AG09319 (cell line): Measurements from ENCODE around the gene SYNE2.
"Not testable (repeated sequence)": the region's sequence is repeated elsewhere in the genome, so short reads cannot be mapped to it uniquely, and the experiment has no call there.

Experiments
- DNase-seq: peaks from one replicate; pipeline ENCODE4 v3.0.0-alpha.2; 2010; ENCODE audit warnings: low read depth; ENCODE audit errors: extremely low read depth
- TF ChIP-seq, protein P1 (sequence below): IDR thresholded peaks from 2 replicates; pipeline ENCODE4 v1.5.1; 2011; ENCODE audit warnings: low read depth, mild to moderate bottlenecking, inconsistent platforms, low read length, moderate library complexity

SYNE2 gene

DNA sequence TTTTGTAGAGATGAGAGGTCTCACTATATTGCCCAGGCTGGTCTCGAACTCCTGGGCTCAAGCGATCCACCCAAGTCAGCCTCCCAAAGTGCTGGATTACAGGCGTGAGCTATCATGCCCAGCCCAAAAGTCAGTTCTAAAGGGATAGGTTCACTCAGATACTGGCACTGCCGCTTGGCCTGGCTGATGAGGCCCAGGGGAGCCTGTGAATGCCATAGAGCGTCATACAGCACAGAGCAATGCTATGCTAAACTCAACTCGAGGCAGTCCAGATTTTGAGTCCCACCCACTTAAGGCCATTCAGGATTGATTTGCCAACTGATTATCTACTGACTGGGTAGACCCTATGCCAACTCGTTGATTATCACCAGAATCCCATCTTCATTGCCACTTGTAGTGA is 262.0 kb downstream of the SYNE2 start:
- no peak for DNase-seq
- TF ChIP-seq, protein P1, sequence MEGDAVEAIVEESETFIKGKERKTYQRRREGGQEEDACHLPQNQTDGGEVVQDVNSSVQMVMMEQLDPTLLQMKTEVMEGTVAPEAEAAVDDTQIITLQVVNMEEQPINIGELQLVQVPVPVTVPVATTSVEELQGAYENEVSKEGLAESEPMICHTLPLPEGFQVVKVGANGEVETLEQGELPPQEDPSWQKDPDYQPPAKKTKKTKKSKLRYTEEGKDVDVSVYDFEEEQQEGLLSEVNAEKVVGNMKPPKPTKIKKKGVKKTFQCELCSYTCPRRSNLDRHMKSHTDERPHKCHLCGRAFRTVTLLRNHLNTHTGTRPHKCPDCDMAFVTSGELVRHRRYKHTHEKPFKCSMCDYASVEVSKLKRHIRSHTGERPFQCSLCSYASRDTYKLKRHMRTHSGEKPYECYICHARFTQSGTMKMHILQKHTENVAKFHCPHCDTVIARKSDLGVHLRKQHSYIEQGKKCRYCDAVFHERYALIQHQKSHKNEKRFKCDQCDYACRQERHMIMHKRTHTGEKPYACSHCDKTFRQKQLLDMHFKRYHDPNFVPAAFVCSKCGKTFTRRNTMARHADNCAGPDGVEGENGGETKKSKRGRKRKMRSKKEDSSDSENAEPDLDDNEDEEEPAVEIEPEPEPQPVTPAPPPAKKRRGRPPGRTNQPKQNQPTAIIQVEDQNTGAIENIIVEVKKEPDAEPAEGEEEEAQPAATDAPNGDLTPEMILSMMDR = no peak

DNA sequence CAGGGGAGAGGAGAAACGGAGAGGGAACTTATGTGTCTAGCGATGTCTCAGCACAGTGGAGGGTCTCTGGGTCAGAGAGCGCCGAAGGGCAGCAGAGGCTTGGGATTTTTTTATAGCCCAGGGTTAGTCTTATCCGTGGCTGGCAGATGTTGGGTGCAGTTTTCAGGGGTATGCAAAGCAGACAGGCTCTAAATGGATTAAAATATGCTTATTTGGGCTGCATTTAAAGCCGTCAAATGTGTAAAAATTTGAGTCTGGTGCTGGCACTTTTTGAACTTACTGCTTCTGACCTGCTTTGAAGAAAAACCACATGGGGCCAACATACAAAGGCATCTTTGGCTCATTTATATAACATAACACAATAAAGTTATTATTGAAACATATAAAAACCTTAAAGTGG is 262.6 kb downstream of the SYNE2 start:
- DNase-seq = no peak
- TF ChIP-seq, protein P1 = no peak

DNA sequence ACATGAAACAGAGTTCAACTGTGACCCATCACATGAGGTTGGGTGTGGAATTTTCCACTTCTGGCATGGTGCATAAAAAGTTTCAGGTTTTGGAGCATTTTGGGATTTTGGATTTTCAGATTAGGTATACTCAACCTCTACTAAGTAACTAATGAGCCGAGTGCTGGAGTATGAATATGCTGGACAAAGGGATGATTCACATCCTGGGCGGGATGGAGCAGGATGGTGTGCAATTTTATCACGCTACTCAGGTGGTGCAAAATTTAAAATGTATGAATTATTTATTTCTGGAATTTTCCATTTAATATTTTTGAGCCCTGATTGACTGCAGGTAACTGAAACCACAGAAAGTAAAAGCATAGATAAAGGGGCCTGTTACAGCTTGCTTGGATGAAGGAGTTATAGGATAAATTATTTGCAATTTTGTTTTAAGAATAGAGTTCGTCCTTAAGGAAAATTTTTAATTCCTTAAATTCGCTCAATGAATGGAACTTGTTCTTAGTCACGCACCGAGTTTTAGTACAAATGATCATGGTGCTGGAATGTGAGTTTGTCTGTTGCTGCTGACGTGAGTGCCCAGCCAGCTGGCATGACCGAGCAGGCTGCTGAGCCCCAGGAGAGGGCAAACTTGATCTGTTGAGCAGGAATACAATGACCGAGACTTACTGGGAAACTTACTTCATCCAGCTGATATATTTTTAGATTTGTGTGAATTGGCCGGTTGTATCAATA is 265.0 kb downstream of the SYNE2 start:
- peak; percentile 52 for DNase-seq
- TF ChIP-seq, protein P1 = peak; percentile 13

DNA sequence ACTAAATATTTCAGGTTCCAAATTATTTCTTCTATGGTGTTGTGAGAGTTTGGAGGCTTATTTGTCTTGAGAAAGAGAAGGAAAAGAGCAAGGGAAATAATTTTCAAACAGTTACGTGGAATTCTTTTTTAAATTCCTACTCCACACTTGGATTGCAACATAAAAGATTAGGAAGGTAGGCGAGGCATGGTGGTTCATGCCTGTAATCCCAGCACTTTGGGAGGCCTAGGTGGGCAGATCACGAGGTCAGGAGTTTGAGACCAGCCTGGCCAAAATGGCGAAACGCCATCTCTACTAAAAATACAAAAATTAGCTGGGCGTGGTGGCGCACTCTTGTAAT is 265.6 kb downstream of the SYNE2 start:
- not testable (repeated sequence) for DNase-seq

- no peak for DNase-seq
- TF ChIP-seq, protein P1 = no peak
Observed at GRCh38 chr14:64118892-64119291, 266.1 kb downstream of the SYNE2 start.

- DNase-seq = no peak
Observed at GRCh38 chr14:64119500-64119899, 266.7 kb downstream of the SYNE2 start.

GRCh38 chr14:64119980-64120379 is 267.2 kb downstream of the SYNE2 start:
- TF ChIP-seq, protein P1 = no peak
- DNase-seq = no peak

More at GRCh38 chr14:64119500-64119899, 266.7 kb downstream of the SYNE2 start:
- TF ChIP-seq, protein P1 = no peak

DNA sequence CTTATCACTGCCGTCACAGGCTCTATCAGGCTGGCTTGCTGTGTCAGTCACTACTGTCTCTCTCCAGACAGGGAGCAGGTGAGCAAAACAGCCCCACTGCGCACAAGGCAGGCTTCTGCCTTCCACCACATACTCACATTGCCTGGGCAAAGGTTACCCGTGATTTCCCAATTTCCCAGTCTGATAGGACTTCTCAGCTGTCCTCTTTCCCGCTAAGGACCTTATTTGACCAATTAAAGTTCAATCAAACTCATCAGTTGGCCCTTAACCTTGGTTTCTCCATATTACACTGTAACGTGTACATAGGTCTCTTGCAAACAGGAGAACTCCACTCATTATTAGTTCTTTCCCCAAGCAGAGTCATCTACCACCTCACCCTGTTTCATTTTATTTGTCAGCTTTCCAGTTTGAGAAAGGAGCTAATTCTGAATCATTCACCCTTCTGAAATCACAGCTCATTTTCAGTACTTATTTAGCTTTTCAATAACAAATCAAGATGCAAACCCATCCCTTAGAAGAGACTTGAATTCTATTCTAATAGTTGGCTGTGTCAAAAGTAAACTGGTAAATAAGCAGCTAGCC is 270.5 kb downstream of the SYNE2 start:
- TF ChIP-seq, protein P1 = no peak
- no peak for DNase-seq
